Transverse colon (tissue), 4 donors: ENCODE results near the gene PLEK2. TPM values are rescaled to one million over a fixed set of nuclear protein-coding genes. Genes with fewer than 3 reads are reported as not detected.

Experiments used
- DNase-seq: peaks from one replicate; pipeline ENCODE4 v3.0.0-alpha.2; 2019
- H3K27ac ChIP-seq, 4 donors: fragments of 200-600 bp; sonication (generic); 2 replicates each; pipeline ENCODE4 v1.5.1; 2016 to 2018; ENCODE audit warnings: inconsistent platforms in 4 of 4
- H3K27me3 ChIP-seq: fragments of 200-600 bp; sonication (generic); 2 replicates; pipeline ENCODE4 v1.5.1; 2017; ENCODE audit warnings: inconsistent platforms
- H3K36me3 ChIP-seq, 4 donors: fragments of 200-600 bp; sonication (generic); 2 replicates each; pipeline ENCODE4 v1.5.1; 2017 to 2019; ENCODE audit warnings: inconsistent platforms in 4 of 4
- H3K4me1 ChIP-seq, 4 donors: fragments of 200-600 bp; sonication (generic); 2 replicates each; pipeline ENCODE4 v1.5.1; 2017 to 2020; ENCODE audit warnings: inconsistent platforms in 4 of 4
- H3K4me3 ChIP-seq, 4 donors: fragments of 200-600 bp; sonication (generic); 1 replicate in 1 of 4; 2 replicates in 3 of 4; pipeline versions ENCODE4 v1.5.1 to v1.6.1; 2017 to 2019; ENCODE audit warnings: inconsistent platforms in 4 of 4
- H3K9me3 ChIP-seq, 2 donors: fragments of 200-600 bp; sonication (generic); 2 replicates each; pipeline ENCODE4 v1.5.1; 2017 to 2019; ENCODE audit warnings: inconsistent platforms in 2 of 2
- EP300 ChIP-seq: sonication (generic); formaldehyde crosslinking; IDR thresholded peaks from one replicate; pipeline ENCODE4 v1.6.1; 2017; ENCODE audit warnings: antibody characterized with exemption, low read depth
- POLR2A ChIP-seq: fragments of 450-650 bp; IDR thresholded peaks from one replicate; pipeline ENCODE4 v1.6.1; 2016; ENCODE audit warnings: antibody characterized with exemption, mild to moderate bottlenecking, moderate library complexity
- POLR2AphosphoS5 ChIP-seq, 3 donors: sonication (generic); formaldehyde crosslinking; IDR thresholded peaks; one replicate each; pipeline ENCODE4 v1.6.1; 2016; ENCODE audit warnings: antibody characterized with exemption in 3 of 3
- WGBS, 2 donors: methylation state at CpG; one replicate each; pipeline ENCODE4 v1.1.5; 2018; ENCODE audit warnings: low coverage in 1 of 2; 5-methylcytosine and 5-hydroxymethylcytosine counted together
- in situ Hi-C, 4 donors: fragments of 200-750 bp; cut with MboI; loops; one replicate each; pipeline versions ENCODE4 v1.15.0 to v1.15.1; 2017; ENCODE audit warnings: low sequenced_read_pairs in 3 of 4, low pct_ligation_motif_present in 1 of 4, low pct_unique_long_range_greater_than_20kb in 1 of 4
- intact Hi-C: fragments of 100-400 bp; cut with DNase I; formaldehyde crosslinking; loops from one replicate; pipeline ENCODE4 v1.15.1; 2023; ENCODE audit warnings: low total_unique reads
- total RNA-seq, 4 donors: library from RNA; depleted of rRNA; stranded (reverse); fragments of >200 nt; gene quantifications; one replicate each; pipeline ENCODE4 v1.1.0, GENCODE V29; 2016
- TF ChIP-seq, protein P1 (sequence below), 5 experiments: fragments of 200-600 bp in 3 of 5; fragments of 450-650 bp in 2 of 5; sonication (generic) in 3 of 5; IDR thresholded peaks; 1 replicate in 2 of 5; 2 replicates in 3 of 5; pipeline ENCODE4 v1.5.1; 2016 to 2017; ENCODE audit warnings: antibody characterized with exemption in 5 of 5, inconsistent platforms in 3 of 5, mild to moderate bottlenecking in 2 of 5, moderate library complexity in 1 of 5

Gene PLEK2
- total RNA-seq, 4 donors from 2014 or later = 5.2 to 61.1 (median 28.9) TPM

DNA sequence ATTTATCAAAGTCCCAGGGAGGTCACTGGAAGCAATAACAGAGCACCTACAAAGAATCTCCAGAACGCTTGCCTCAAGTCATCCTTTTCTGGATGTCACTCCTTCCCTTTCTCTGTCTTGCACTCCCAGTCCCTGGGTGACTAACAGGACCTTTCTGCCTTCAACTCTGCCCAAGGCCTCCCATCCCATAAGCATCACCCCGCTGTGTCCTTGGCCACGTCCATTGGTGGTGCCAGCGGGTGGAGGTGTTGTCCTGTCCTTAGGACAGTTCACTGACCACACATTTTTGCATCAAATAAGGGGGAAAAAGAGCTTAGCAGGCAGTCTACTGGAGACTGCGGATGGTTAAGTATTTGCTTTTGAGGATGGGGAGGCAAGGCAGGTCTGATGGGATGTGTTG lies 23.6 kb upstream of the PLEK2 start:
- no peaks in the 10 kb centered on the region for H3K36me3 ChIP-seq
- no peak for DNase-seq
- WGBS, 2 donors = 83 to 91% methylated on average over 2 to 5 of the region's 5 CpGs
- H3K4me1 ChIP-seq = peaks cover 0 to 9% (median 3%) of the 10 kb centered on the region in 4 donors
- H3K27ac ChIP-seq = no peak overlapping the region
- in situ Hi-C loops = loop anchor here in 2 of 4 donors (25.0 kb wide), 2 partner anchors 127 to 277 kb away; partner anchors contain the start of gene RDH12 (in 1 of the 2)
- H3K9me3 ChIP-seq = no peaks in the 10 kb centered on the region
- no peak overlapping the region for H3K4me3 ChIP-seq
- intact Hi-C loops = no loop called here
- H3K27me3 ChIP-seq = no peaks in the 10 kb centered on the region
- TF ChIP-seq, protein P1, sequence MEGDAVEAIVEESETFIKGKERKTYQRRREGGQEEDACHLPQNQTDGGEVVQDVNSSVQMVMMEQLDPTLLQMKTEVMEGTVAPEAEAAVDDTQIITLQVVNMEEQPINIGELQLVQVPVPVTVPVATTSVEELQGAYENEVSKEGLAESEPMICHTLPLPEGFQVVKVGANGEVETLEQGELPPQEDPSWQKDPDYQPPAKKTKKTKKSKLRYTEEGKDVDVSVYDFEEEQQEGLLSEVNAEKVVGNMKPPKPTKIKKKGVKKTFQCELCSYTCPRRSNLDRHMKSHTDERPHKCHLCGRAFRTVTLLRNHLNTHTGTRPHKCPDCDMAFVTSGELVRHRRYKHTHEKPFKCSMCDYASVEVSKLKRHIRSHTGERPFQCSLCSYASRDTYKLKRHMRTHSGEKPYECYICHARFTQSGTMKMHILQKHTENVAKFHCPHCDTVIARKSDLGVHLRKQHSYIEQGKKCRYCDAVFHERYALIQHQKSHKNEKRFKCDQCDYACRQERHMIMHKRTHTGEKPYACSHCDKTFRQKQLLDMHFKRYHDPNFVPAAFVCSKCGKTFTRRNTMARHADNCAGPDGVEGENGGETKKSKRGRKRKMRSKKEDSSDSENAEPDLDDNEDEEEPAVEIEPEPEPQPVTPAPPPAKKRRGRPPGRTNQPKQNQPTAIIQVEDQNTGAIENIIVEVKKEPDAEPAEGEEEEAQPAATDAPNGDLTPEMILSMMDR (IDR thresholded peaks at IDR 0.05) = no peak
- TF ChIP-seq EP300 (no peak), POLR2A (no peak), POLR2AphosphoS5 (IDR thresholded peaks at IDR 0.05) (no peak)

DNA sequence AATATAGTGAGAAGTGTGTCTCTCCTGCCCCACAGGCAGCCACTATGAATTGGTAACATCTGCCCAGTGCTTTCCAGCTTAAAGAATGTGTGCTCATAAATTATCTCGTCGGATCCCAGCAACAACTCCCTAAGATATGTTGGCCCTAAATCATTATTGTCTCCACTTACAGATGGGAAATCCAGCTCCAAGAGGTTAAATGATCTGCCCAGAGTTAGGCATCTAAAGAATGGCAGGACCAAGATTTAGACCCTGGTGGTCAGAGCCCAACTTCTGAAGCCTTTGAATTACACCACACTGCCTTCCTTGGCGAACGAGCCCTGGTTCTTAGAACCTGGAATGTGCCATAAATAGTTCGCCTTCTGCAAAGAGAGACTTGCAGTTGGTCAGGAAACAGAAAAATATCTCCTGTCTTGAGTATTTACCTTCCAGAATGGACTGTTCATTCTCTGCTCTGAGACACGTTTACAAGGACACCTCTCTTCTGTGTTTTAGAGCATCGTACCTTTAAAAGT lies 20.1 kb upstream of the PLEK2 start:
- TF ChIP-seq EP300 (no peak), POLR2AphosphoS5 (IDR thresholded peaks at IDR 0.05) (peak in 1 of 3 donors; percentile 57), POLR2A (no peak)
- TF ChIP-seq, protein P1 (IDR thresholded peaks at IDR 0.05) = no peak
- intact Hi-C loops (no loop called here), in situ Hi-C loops (loop anchor here in 2 of 4 donors (25.0 kb wide), 2 partner anchors 130 to 280 kb away; partner anchors contain the start of gene RDH12 (in 1 of the 2))
- Histone ChIP-seq H3K9me3 (no peaks in the 10 kb centered on the region), H3K27me3 (no peaks in the 10 kb centered on the region), H3K4me1 (peaks cover 5 to 15% (median 12%) of the 10 kb centered on the region in 4 donors), H3K27ac (peak overlapping the region in 2 of 4 donors; percentile 38 to 55), H3K4me3 (no peak overlapping the region), H3K36me3 (no peaks in the 10 kb centered on the region)
- WGBS, 2 donors = 63% methylated on average over 7 of the region's 7 CpGs; no CpG with 5 or more reads in 1 of the 2 donors
- DNase-seq = no peak

DNA sequence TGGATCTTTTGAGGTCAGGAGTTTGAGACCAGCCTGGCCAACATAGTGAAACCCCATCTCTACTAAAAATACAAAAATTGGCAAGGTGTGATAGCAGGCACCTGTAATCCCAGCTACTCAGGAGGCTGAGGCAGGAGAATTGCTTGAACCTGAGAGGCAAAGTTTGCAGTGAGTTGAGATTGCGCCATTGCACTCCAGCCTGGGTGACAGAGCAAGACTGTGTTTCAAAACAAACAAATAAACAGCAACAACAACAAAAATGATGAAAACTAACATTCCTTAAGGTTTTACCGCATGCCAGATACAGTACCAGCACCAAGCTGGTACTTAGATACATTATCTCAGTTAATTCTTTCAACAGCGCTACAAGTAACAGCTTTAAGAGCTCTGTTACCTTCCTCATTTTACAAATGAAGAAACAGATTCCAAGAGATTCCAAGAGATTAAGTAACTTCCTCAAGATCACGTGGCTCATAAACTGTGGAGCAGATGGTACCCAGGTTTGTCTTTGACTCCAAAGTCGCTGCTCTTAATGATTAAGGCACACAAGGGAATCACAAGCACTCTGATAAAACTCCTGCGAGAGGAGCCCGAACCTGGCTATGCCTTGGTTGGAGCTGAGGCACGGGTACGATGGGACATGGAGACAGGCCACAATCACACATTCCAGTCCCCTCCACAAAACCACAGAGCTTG lies 17.7 kb upstream of the PLEK2 start:
- no peak overlapping the region for H3K4me3 ChIP-seq
- 84 to 100% methylated on average over 3 to 9 of the region's 9 CpGs for WGBS, 2 donors
- TF ChIP-seq EP300 = no peak
- no peak for TF ChIP-seq POLR2AphosphoS5 (IDR thresholded peaks at IDR 0.05)
- no peak for TF ChIP-seq POLR2A
- TF ChIP-seq, protein P1 (IDR thresholded peaks at IDR 0.05) = no peak
- intact Hi-C loops (loop anchor here (5.0 kb wide), 1 partner anchor 143 kb away; no protein-coding TSS in a partner anchor), in situ Hi-C loops (loop anchor here in 2 of 4 donors (10.0 to 25.0 kb wide), 3 partner anchors 133 to 283 kb away; partner anchors contain the start of gene RDH12 (in 1 of the 2))
- no peak overlapping the region for H3K27ac ChIP-seq
- peaks cover 12% of the 10 kb centered on the region for H3K27me3 ChIP-seq
- peaks cover 5 to 15% (median 12%) of the 10 kb centered on the region in 4 donors for H3K4me1 ChIP-seq
- no peak for DNase-seq
- no peaks in the 10 kb centered on the region for H3K9me3 ChIP-seq
- H3K36me3 ChIP-seq = no peaks in the 10 kb centered on the region

DNA sequence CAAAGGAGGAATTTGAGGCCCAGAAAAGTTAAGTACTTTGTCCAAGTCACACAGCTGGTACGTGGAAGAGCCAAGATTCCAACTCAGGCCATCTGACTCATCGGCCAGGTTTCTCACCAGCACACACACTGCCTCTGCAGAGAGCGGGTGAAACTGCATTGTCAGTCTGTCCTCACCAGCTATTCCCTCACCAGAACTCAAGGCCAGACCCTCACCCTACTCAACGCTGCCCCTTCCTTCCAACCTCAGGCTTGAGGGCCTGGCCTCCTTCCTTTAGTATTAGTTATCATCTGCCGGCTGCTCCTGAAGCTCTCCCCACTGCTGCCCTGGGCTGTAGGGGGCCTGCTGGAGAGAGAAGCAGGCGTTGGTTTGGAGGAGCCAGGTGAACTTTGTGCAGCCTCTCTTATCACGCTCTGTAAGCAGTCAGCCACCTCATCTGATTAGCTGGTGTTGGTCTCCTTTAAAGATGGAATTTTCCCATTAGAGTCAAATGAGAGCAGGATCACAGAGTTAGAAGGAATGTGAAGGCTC lies 16.6 kb upstream of the PLEK2 start:
- Histone ChIP-seq H3K9me3 (no peaks in the 10 kb centered on the region), H3K27me3 (peaks cover 12% of the 10 kb centered on the region), H3K4me1 (peaks cover 5 to 15% (median 12%) of the 10 kb centered on the region in 4 donors), H3K36me3 (no peaks in the 10 kb centered on the region), H3K27ac (peak overlapping the region; percentile 23 to 62 (median 36)), H3K4me3 (no peak overlapping the region)
- 60% methylated on average over 7 of the region's 7 CpGs; no CpG with 5 or more reads in 1 of the 2 donors for WGBS, 2 donors
- peak; percentile 41 for DNase-seq
- intact Hi-C loops = loop anchor here (5.0 kb wide), 1 partner anchor 144 kb away; no protein-coding TSS in a partner anchor
- TF ChIP-seq EP300 (no peak), POLR2AphosphoS5 (IDR thresholded peaks at IDR 0.05) (no peak), POLR2A (no peak)
- TF ChIP-seq, protein P1 (IDR thresholded peaks at IDR 0.05) = peak in 1 of 5 experiments; percentile 45
- in situ Hi-C loops = loop anchor here in 2 of 4 donors (10.0 to 25.0 kb wide), 3 partner anchors 134 to 284 kb away; partner anchors contain the start of gene RDH12 (in 1 of the 2)
